Measurements from ENCODE around the gene C3orf62.
"Not testable (repeated sequence)": the region's sequence is repeated elsewhere in the genome, so short reads cannot be mapped to it uniquely, and the experiment has no call there.

C3orf62 gene

GRCh38 chr3:49269443-49270155, 7.4 kb downstream of the C3orf62 start:
- no peak for DNase-seq (ENCODE audit: low read depth)

- DNase-seq (ENCODE audit: low read depth): no peak
Measured at GRCh38 chr3:49266410-49267095, 10.5 kb downstream of the C3orf62 start.

GRCh38 chr3:49265661-49266386, 11.2 kb downstream of the C3orf62 start:
- DNase-seq (ENCODE audit: low read depth): no peak

GRCh38 chr3:49263159-49263889, 13.7 kb downstream of the C3orf62 start:
- no peak for DNase-seq (ENCODE audit: low read depth)

- DNase-seq (ENCODE audit: low read depth): no peak
Measured at GRCh38 chr3:49260806-49261324, 16.2 kb downstream of the C3orf62 start.

- no peak for DNase-seq (ENCODE audit: low read depth)
Measured at GRCh38 chr3:49257187-49257586, 19.8 kb downstream of the C3orf62 start.

GRCh38 chr3:49255718-49256511, 21.1 kb downstream of the C3orf62 start:
- no peak for DNase-seq (ENCODE audit: low read depth)

- DNase-seq (ENCODE audit: low read depth): no peak
Measured at GRCh38 chr3:49255112-49255511, 21.9 kb downstream of the C3orf62 start.

GRCh38 chr3:49253512-49253911, 23.5 kb downstream of the C3orf62 start:
- DNase-seq (ENCODE audit: low read depth): no peak

GRCh38 chr3:49248840-49249227, 28.2 kb downstream of the C3orf62 start:
- DNase-seq (ENCODE audit: low read depth): no peak

- DNase-seq (ENCODE audit: low read depth): no peak
Measured at GRCh38 chr3:49244581-49245205, 32.3 kb downstream of the C3orf62 start.

- not testable (repeated sequence) for DNase-seq (ENCODE audit: low read depth)
Measured at GRCh38 chr3:49240091-49240490, 36.9 kb downstream of the C3orf62 start.

- peak; percentile 29 for DNase-seq (ENCODE audit: low read depth)
Measured at GRCh38 chr3:49238274-49239127, 38.5 kb downstream of the C3orf62 start.

GRCh38 chr3:49237344-49237743, 39.7 kb downstream of the C3orf62 start:
- no peak for DNase-seq (ENCODE audit: low read depth)

- no peak for DNase-seq (ENCODE audit: low read depth)
Measured at GRCh38 chr3:49236226-49236625, 40.8 kb downstream of the C3orf62 start.

- DNase-seq (ENCODE audit: low read depth): not testable (repeated sequence)
Measured at GRCh38 chr3:49228817-49229216, 48.2 kb downstream of the C3orf62 start.

GRCh38 chr3:49222002-49222401, 55.0 kb downstream of the C3orf62 start:
- no peak for DNase-seq (ENCODE audit: low read depth)

- DNase-seq (ENCODE audit: low read depth): not testable (repeated sequence)
Measured at GRCh38 chr3:49220985-49221563, 56.0 kb downstream of the C3orf62 start.

GRCh38 chr3:49219132-49219531, 57.9 kb downstream of the C3orf62 start:
- no peak for DNase-seq (ENCODE audit: low read depth)
